K562 treated with DMSO at 1 percent for 4 hours (cell line): ENCODE measurements around the gene UBE4A. TPM values are rescaled to one million over a fixed set of nuclear protein-coding genes. Genes with fewer than 3 reads are reported as not detected.

Experiments used
- total RNA-seq: library from RNA; unstranded; fragments of 300-600 nt; gene quantifications from 2 replicates; pipeline ENCODE4 v1.2.3, GENCODE V29; 2022; ENCODE audit not compliant: insufficient read depth

The UBE4A gene, protein sequence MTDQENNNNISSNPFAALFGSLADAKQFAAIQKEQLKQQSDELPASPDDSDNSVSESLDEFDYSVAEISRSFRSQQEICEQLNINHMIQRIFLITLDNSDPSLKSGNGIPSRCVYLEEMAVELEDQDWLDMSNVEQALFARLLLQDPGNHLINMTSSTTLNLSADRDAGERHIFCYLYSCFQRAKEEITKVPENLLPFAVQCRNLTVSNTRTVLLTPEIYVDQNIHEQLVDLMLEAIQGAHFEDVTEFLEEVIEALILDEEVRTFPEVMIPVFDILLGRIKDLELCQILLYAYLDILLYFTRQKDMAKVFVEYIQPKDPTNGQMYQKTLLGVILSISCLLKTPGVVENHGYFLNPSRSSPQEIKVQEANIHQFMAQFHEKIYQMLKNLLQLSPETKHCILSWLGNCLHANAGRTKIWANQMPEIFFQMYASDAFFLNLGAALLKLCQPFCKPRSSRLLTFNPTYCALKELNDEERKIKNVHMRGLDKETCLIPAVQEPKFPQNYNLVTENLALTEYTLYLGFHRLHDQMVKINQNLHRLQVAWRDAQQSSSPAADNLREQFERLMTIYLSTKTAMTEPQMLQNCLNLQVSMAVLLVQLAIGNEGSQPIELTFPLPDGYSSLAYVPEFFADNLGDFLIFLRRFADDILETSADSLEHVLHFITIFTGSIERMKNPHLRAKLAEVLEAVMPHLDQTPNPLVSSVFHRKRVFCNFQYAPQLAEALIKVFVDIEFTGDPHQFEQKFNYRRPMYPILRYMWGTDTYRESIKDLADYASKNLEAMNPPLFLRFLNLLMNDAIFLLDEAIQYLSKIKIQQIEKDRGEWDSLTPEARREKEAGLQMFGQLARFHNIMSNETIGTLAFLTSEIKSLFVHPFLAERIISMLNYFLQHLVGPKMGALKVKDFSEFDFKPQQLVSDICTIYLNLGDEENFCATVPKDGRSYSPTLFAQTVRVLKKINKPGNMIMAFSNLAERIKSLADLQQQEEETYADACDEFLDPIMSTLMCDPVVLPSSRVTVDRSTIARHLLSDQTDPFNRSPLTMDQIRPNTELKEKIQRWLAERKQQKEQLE
- total RNA-seq, result 16.5 and 18.2 TPM in 2 replicates

DNA sequence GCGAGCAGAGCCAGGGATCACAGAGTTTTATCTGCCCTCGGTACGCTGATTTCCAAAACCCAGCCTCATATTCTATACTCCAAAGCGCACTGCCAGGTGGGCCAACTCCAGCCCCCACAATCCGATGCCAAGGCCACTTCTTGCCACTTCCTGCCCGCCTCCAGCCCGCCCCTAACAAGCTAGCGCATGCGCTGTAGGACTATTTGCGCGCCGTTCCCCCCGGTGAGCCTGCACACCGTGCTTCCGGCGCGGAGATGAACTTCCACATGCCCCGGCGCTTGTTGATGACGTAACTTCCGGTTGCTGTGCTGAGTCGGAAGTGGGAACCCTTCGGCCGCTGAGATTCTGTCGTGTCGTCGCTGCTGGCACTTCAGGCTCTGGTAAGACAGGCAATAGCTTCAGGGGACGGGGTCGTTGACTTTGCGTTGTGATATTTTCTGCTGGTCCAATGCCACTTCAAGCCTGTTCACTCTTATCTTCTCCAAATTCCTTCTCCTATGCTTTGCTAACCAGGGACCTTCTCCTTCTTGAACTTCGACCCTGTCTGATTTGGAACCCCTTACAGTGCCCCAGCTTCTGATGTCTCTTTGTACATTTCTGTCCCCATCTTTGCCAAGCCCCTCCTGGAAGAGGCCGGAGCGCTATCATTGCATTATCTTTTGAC, at the start of gene UBE4A:
Gene UBE4A, plus strand, starts transcription at position 306 of the 664 bp plus-strand sequence. CDS start 5,481 bp downstream, outside the sequence.

DNA sequence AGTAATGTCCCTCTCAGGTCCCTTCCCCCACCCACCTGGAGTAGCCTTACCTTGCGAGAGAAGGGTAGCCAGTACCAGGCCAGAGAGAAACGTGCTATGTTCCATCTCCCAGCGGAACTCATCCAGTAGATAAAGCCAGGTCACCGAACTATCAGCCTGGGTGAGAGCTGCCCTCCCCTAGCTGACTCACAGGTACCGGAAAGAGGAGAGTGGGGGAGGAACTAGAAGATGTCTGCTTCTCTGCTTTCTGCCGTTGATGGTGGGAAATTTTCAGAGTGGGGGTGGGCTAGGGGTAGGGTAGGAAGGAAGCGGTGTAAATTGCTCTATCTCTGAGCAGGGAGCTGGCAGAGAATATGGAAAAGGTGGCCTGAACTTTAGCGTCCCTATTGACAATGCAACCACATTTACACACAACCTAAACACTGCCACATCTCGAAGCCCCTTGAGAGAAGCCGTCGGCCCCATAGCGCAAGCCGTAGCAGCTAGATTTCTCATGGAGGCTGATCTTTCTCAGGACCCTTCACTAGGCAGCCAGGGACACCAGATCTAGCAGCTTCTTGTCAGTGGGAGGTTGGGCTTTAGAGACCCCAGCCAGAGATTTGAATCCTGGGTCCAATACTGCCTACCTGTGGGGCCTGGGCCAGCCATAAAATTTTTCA, 16.8 kb upstream of the UBE4A start, which contains the start of gene CD3D:
Gene CD3D, minus strand, starts transcription at position 203 of the 659 bp plus-strand sequence. Its CDS starts 98 bp downstream, at position 105.

DNA sequence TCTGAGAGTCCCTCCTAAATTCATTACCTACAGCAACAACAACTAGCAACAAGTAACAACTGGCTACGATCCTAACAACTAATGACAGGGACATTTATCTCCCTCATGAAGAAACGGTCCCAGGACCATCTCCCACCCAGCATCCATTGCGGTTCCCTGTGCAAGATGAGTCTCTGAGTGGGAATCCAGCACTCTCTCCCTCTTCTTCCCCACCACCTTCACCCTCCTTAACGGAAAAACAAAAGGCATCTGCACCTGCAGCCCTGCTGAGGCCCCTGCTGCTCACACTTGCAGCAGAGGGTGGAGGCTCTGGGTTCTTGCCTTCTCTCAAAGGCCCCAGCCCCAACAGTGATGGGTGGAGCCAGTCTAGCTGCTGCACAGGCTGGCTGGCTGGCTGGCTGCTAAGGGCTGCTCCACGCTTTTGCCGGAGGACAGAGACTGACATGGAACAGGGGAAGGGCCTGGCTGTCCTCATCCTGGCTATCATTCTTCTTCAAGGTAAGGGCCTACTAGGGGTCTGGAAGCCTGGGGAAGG, 15.4 kb upstream of the UBE4A start, which contains the start of gene CD3G:
Gene CD3G, plus strand, starts transcription at position 364 of the 535 bp plus-strand sequence. Its CDS starts 80 bp downstream, at position 444.

DNA sequence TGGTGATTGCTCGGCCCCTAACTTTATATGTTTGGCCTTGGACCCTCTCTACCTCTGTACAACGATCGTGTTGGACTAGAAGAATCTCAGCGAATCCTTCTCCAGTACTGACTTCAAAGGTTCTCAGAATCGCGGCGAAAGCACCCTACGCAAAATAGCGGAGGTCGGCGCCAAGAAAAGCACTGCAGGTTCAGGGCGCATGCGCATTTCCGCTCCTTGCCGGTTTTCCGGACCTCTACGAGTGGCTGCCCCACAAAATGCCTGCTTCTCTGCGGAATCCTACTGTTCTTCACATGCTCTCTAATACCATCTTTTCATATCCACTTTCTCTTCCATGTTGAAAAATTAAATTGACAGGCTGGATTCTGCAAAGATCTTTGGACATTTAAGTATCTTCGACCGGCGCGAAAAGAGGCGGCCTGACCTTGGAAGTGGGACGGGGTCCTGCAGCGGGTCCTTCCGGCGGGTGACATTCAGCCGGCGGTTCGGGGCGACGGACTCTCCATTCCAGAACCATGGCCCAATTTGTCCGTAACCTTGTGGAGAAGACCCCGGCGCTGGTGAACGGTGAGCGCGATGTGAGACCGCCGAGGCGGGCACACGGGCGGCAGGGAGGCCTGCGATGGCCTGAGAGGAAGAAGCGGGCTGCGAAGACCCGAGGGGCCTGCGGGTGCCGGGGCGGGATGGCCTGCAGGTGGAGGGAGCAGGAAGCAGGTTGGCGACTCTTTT, 41.9 kb downstream of the UBE4A start, which contains the start of gene ATP5MG:
Gene ATP5MG, plus strand, starts transcription at position 456 of the 729 bp plus-strand sequence. Its CDS starts 60 bp downstream, at position 516.

DNA sequence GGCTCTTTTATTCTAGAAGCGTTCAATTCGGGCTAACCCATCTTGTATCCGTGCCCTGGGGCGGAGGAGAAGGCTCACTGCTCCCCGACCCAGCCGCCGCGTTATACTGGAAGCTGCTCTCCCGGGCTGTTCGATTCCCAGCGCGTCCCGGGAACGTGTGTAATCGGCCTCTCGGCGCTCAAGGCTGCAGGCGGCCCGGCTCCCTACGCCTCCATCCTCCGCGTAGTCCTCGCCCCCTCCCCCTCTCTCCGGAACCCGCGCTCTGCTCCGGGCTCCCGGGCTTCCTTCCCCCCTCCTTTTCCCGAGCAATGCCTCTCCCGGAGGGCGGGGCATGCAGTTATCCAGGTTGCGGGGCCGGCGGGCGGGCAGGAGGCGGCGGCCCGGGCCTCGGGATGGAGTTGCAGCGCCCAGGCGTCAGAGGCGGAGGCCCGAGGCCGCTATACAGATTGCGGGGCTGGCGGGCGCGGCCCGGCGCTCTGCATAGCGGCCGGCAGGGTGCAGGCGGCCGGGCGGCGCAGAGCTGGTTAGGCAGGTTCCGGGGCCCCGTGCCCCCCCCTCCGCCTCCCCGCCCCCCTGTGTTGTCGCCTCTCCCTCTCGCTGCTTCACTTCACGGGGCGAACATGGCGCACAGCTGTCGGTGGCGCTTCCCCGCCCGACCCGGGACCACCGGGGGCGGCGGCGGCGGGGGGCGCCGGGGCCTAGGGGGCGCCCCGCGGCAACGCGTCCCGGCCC, 76.7 kb downstream of the UBE4A start, which contains the start of gene KMT2A:
Gene KMT2A, plus strand, starts transcription at position 600 of the 732 bp plus-strand sequence. Its CDS starts 21 bp downstream, at position 621.

Other genes with a start within 250 kb of the UBE4A start
- not detected in 2 replicates for gene SCN4B, start 206.8 kb upstream of the UBE4A start, total RNA-seq
- gene SCN2B, start 183.0 kb upstream of the UBE4A start, total RNA-seq, result not detected in 2 replicates
- gene JAML, start 134.6 kb upstream of the UBE4A start, total RNA-seq, result 0.61 TPM in 1 of 2 replicates, not detected in the other
- gene MPZL3, start 107.2 kb upstream of the UBE4A start, total RNA-seq, result 0.88 and 1.9 TPM in 2 replicates
- gene MPZL2, start 95.3 kb upstream of the UBE4A start, total RNA-seq, result not detected in 2 replicates
- 0.57 TPM in 1 of 2 replicates, not detected in the other for gene CD3E, start 54.9 kb upstream of the UBE4A start, total RNA-seq
- gene CD3D, start 16.9 kb upstream of the UBE4A start, total RNA-seq, result 12.8 and 34.9 TPM in 2 replicates
- gene CD3G, start 15.3 kb upstream of the UBE4A start, total RNA-seq, result not detected in 2 replicates
- gene ATP5MG, start 42.0 kb downstream of the UBE4A start, total RNA-seq, result 156 and 164 TPM in 2 replicates
- 17.7 and 23.8 TPM in 2 replicates for gene KMT2A, start 76.9 kb downstream of the UBE4A start, total RNA-seq
- 2.8 and 2.9 TPM in 2 replicates for gene TTC36, start 167.9 kb downstream of the UBE4A start, total RNA-seq
- gene TMEM25, start 171.6 kb downstream of the UBE4A start, total RNA-seq, result 7.8 and 21.9 TPM in 2 replicates
- gene IFT46, start 206.3 kb downstream of the UBE4A start, total RNA-seq, result 13.5 and 16.9 TPM in 2 replicates
- gene ARCN1, start 212.8 kb downstream of the UBE4A start, total RNA-seq, result 93.3 and 108 TPM in 2 replicates
- gene PHLDB1, start 248.0 kb downstream of the UBE4A start, total RNA-seq, result 23.8 and 27.1 TPM in 2 replicates